Measurements from ENCODE around the gene SGPP2.
"Not testable (repeated sequence)": the region's sequence is repeated elsewhere in the genome, so short reads cannot be mapped to it uniquely, and the experiment has no call there.

The SGPP2 gene

GRCh38 chr2:222424276-222424728, at the start of gene SGPP2:
SGPP2 (plus strand) TSS chr2:222424543; CDS start chr2:222424603, 60 bp downstream.
- peak in 1 of 3 donors; percentile 12 for DNase-seq (ENCODE audit: low read depth in 2 of 3, low spot score in 1 of 3)

- no peak for DNase-seq (ENCODE audit: low read depth in 2 of 3, low spot score in 1 of 3)
These were observed 48.5 kb upstream of the SGPP2 start for GRCh38 chr2:222375798-222376197.

GRCh38 chr2:222380456-222380855, 43.9 kb upstream of the SGPP2 start:
- no peak for DNase-seq (ENCODE audit: low read depth in 2 of 3, low spot score in 1 of 3)

- no peak for DNase-seq (ENCODE audit: low read depth in 2 of 3, low spot score in 1 of 3)
These were observed 42.8 kb upstream of the SGPP2 start for GRCh38 chr2:222381566-222381965.

- DNase-seq (ENCODE audit: low read depth in 2 of 3, low spot score in 1 of 3) = no peak
These were observed 41.1 kb upstream of the SGPP2 start for GRCh38 chr2:222383255-222383654.

- no peak for DNase-seq (ENCODE audit: low read depth in 2 of 3, low spot score in 1 of 3)
These were observed 32.5 kb upstream of the SGPP2 start for GRCh38 chr2:222391743-222392285.

- DNase-seq (ENCODE audit: low read depth in 2 of 3, low spot score in 1 of 3) = no peak
These were observed 30.5 kb upstream of the SGPP2 start for GRCh38 chr2:222393733-222394267.

GRCh38 chr2:222398446-222398885, 25.9 kb upstream of the SGPP2 start:
- DNase-seq (ENCODE audit: low read depth in 2 of 3, low spot score in 1 of 3) = no peak

GRCh38 chr2:222399038-222399783, 25.1 kb upstream of the SGPP2 start:
- DNase-seq (ENCODE audit: low read depth in 2 of 3, low spot score in 1 of 3) = no peak

- DNase-seq (ENCODE audit: low read depth in 2 of 3, low spot score in 1 of 3) = no peak
These were observed 20.0 kb upstream of the SGPP2 start for GRCh38 chr2:222404151-222404905.

GRCh38 chr2:222408684-222409083, 15.7 kb upstream of the SGPP2 start:
- DNase-seq (ENCODE audit: low read depth in 2 of 3, low spot score in 1 of 3) = no peak

- no peak for DNase-seq (ENCODE audit: low read depth in 2 of 3, low spot score in 1 of 3)
These were observed 13.8 kb upstream of the SGPP2 start for GRCh38 chr2:222410534-222410933.

GRCh38 chr2:222412334-222412733, 12.0 kb upstream of the SGPP2 start:
- DNase-seq (ENCODE audit: low read depth in 2 of 3, low spot score in 1 of 3) = not testable (repeated sequence)

GRCh38 chr2:222413295-222413911, 10.9 kb upstream of the SGPP2 start:
- no peak for DNase-seq (ENCODE audit: low read depth in 2 of 3, low spot score in 1 of 3)

GRCh38 chr2:222418739-222419138, 5.6 kb upstream of the SGPP2 start:
- DNase-seq (ENCODE audit: low read depth in 2 of 3, low spot score in 1 of 3) = no peak

GRCh38 chr2:222420508-222420907, 3.8 kb upstream of the SGPP2 start:
- no peak for DNase-seq (ENCODE audit: low read depth in 2 of 3, low spot score in 1 of 3)

- no peak for DNase-seq (ENCODE audit: low read depth in 2 of 3, low spot score in 1 of 3)
These were observed 2.7 kb upstream of the SGPP2 start for GRCh38 chr2:222421626-222422025.

- DNase-seq (ENCODE audit: low read depth in 2 of 3, low spot score in 1 of 3) = no peak
These were observed 1.2 kb upstream of the SGPP2 start for GRCh38 chr2:222423186-222423585.

GRCh38 chr2:222423632-222424275, 589 bp upstream of the SGPP2 start:
- DNase-seq (ENCODE audit: low read depth in 2 of 3, low spot score in 1 of 3) = peak; percentile 33 to 57 (median 37)

GRCh38 chr2:222424729-222425671, 657 bp downstream of the SGPP2 start:
- peak in 1 of 3 donors; percentile 11 for DNase-seq (ENCODE audit: low read depth in 2 of 3, low spot score in 1 of 3)
